Naive thymus-derived CD4-positive, alpha-beta T cell (primary cell): Measurements from ENCODE around the gene TDP2. TPM values are rescaled to one million over a fixed set of nuclear protein-coding genes. Genes with fewer than 3 reads are reported as not detected.
A peak's percentile ranks its signal among the peaks of the same experiment; 100 is the strongest.
"Not testable (repeated sequence)": the region's sequence is repeated elsewhere in the genome, so short reads cannot be mapped to it uniquely, and the experiment has no call there.

ENCODE experiments used
- ATAC-seq: fragments of 150-1000 bp; cut with Tn5 transposase; 2 replicates; pipeline ENCODE4 v1.10.0; 2021; ENCODE audit warnings: mild to moderate bottlenecking, moderate library complexity
- CTCF ChIA-PET: fragments of 350-600 bp; sonication (Branson Sonifier 250); formaldehyde crosslinking; loops from one replicate; lab custom pipeline; 2021; ENCODE audit warnings: antibody characterized with exemption; lab: Charles Lee
- POLR2A ChIA-PET: fragments of 350-600 bp; sonication (Branson Sonifier 250); formaldehyde crosslinking; loops from one replicate; lab custom pipeline; 2021; ENCODE audit warnings: antibody characterized with exemption, inconsistent platforms; lab: Charles Lee
- DNase-seq, 9 donors: peaks; one replicate each; pipeline versions ENCODE4 v3.0.0 to v3.0.0-alpha.2; 2020 to 2022; ENCODE audit warnings: mixed read lengths in 1 of 9
- H3K27ac ChIP-seq: one replicate; pipeline ENCODE4 v1.7.0; 2013; ENCODE audit warnings: mild to moderate bottlenecking, low read depth, low read length, moderate library complexity
- H3K27me3 ChIP-seq, 2 donors: one replicate each; pipeline ENCODE4 v1.7.0; 2013; ENCODE audit warnings: low read length in 2 of 2, mild to moderate bottlenecking in 2 of 2, moderate library complexity in 2 of 2; ENCODE audit not compliant: control insufficient read depth in 2 of 2, insufficient read depth in 2 of 2
- H3K36me3 ChIP-seq, 3 experiments: 1 replicate in 2 of 3; 2 replicates in 1 of 3; pipeline ENCODE4 v1.7.0; 2013; ENCODE audit warnings: low read length in 3 of 3, mild to moderate bottlenecking in 3 of 3, moderate library complexity in 1 of 3; ENCODE audit not compliant: insufficient read depth in 3 of 3, control insufficient read depth in 2 of 3
- H3K4me1 ChIP-seq, 2 donors: one replicate each; pipeline ENCODE4 v1.7.0; 2013; ENCODE audit warnings: low read length in 2 of 2, mild to moderate bottlenecking in 2 of 2, moderate library complexity in 1 of 2; ENCODE audit not compliant: control insufficient read depth in 2 of 2, insufficient read depth in 2 of 2
- H3K4me3 ChIP-seq: 2 replicates; pipeline ENCODE4 v1.7.0; 2013; ENCODE audit warnings: mild to moderate bottlenecking, low read length
- H3K9me3 ChIP-seq, 3 experiments: 1 replicate in 2 of 3; 2 replicates in 1 of 3; pipeline ENCODE4 v1.7.0; 2013; ENCODE audit warnings: low read length in 3 of 3; ENCODE audit not compliant: control insufficient read depth in 2 of 3
- H3K27ac Mint-ChIP-seq, 9 donors: one replicate each; pipeline ENCODE4 v1.8.0; 2020 to 2022; ENCODE audit warnings: mixed read lengths in 9 of 9, mild to moderate bottlenecking in 8 of 9, moderate library complexity in 5 of 9, inconsistent platforms in 2 of 9
- H3K27me3 Mint-ChIP-seq, 5 donors: one replicate each; pipeline ENCODE4 v1.8.0; 2021 to 2022; ENCODE audit warnings: mixed read lengths in 5 of 5, mild to moderate bottlenecking in 1 of 5
- H3K36me3 Mint-ChIP-seq, 5 donors: one replicate each; pipeline ENCODE4 v1.8.0; 2020 to 2022; ENCODE audit warnings: mixed read lengths in 5 of 5, mild to moderate bottlenecking in 3 of 5, inconsistent platforms in 1 of 5
- H3K4me1 Mint-ChIP-seq, 7 donors: one replicate each; pipeline ENCODE4 v1.8.0; 2020 to 2022; ENCODE audit warnings: mixed read lengths in 7 of 7, mild to moderate bottlenecking in 3 of 7, inconsistent platforms in 1 of 7
- H3K4me3 Mint-ChIP-seq, 10 donors: one replicate each; pipeline ENCODE4 v1.8.0; 2020 to 2022; ENCODE audit warnings: mild to moderate bottlenecking in 10 of 10, mixed read lengths in 10 of 10, moderate library complexity in 6 of 10, inconsistent platforms in 2 of 10
- H3K9me3 Mint-ChIP-seq, 11 donors: one replicate each; pipeline ENCODE4 v1.8.0; 2020 to 2022; ENCODE audit warnings: mixed read lengths in 11 of 11, mild to moderate bottlenecking in 4 of 11, inconsistent platforms in 1 of 11, moderate library complexity in 1 of 11
- intact Hi-C, 2 donors: fragments of 100-400 bp; cut with micrococcal nuclease; formaldehyde crosslinking; loops; one replicate each; pipeline ENCODE4 v1.15.1; 2023
- polyA plus RNA-seq, 2 donors: library from polyadenylated mRNA; unstranded; fragments of 300-500 nt; fragmentation: Illumina TruSeq; gene quantifications; one replicate each; pipeline ENCODE4 v1.2.3, GENCODE V29; 2021
- total RNA-seq, 6 experiments: library from RNA in 5 of 6; stranded (reverse) in 5 of 6; gene quantifications; 1 replicate in 5 of 6; 2 replicates in 1 of 6; pipeline ENCODE4 v1.2.3 and lab custom pipeline; 2021 to 2026

The TDP2 gene
- total and polyA plus RNA-seq, 7 experiments from 2014 or later, result 36.8 to 69.7 (median 48.2) TPM

DNA sequence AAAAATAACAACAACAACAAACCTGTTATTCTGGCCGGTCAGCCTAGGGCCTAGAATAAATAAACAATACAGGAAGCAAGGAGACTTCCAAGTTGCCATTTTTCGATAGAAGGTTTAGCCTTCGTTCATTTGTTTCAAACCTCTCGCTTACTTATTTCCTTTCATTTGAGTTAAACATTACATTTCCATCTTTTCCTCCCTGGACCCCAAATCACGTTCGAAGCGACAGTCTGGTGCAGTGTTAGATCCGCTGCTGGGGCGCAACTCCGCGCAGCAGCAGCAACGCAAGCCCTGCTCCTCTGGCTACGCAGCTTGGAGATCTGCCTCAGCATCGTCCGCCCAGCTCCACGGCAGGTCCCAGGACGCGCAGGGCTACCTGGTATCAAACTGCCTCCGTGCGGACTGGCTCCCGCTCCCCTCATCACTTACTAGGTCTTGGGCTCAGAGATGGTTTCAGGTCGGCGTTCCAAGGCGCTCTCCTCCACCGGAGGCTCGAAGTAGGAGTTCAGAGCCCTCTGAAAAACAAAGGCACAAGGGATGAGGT, 530 bp downstream of the TDP2 start:
- peak overlapping the region; percentile 93 to 100 (median 98) for H3K4me3 Mint-ChIP-seq
- DNase-seq, result no peak
- H3K27me3 Mint-ChIP-seq, result no peaks in the 10 kb centered on the region
- H3K4me1 ChIP-seq, result peaks cover 19 to 27% of the 10 kb centered on the region in 2 donors
- ChIA-PET CTCF (interaction anchor here (1.3 to 2.4 kb wide), 2 partner anchors 29 to 84 kb away, joined by 3 to 14 read pairs; no protein-coding TSS in a partner anchor), POLR2A (interaction anchor here (0.5 to 3.7 kb wide), 25 partner anchors 8 to 701 kb away, joined by 3 to 39 read pairs (median 4); partner anchors contain the start of genes ALDH5A1, C6orf62, GMNN and KIAA0319)
- peak overlapping the region; percentile 88 for H3K27ac ChIP-seq
- H3K9me3 ChIP-seq, result no peaks in the 10 kb centered on the region
- H3K36me3 ChIP-seq, result peaks cover 0 to 29% (median 0%) of the 10 kb centered on the region in 3 experiments
- peak; percentile 31 for ATAC-seq
- peaks cover 32 to 76% (median 74%) of the 10 kb centered on the region in 7 donors for H3K4me1 Mint-ChIP-seq
- H3K27me3 ChIP-seq, result no peaks in the 10 kb centered on the region
- H3K9me3 Mint-ChIP-seq, result peaks cover 0 to 16% (median 5%) of the 10 kb centered on the region in 11 donors
- H3K4me3 ChIP-seq, result peak overlapping the region; percentile 91
- intact Hi-C loops, result loop anchor here (1.0 to 5.0 kb wide), 8 partner anchors 11 to 1296 kb away; partner anchors contain the start of genes KIAA0319 (in 2 of the 2), ALDH5A1 (in 1 of the 2), GMNN (in 1 of the 2) and TRIM38 (in 1 of the 2)
- H3K27ac Mint-ChIP-seq, result peak overlapping the region; percentile 91 to 99 (median 98)
- H3K36me3 Mint-ChIP-seq, result peaks cover 0 to 39% (median 29%) of the 10 kb centered on the region in 5 donors

DNA sequence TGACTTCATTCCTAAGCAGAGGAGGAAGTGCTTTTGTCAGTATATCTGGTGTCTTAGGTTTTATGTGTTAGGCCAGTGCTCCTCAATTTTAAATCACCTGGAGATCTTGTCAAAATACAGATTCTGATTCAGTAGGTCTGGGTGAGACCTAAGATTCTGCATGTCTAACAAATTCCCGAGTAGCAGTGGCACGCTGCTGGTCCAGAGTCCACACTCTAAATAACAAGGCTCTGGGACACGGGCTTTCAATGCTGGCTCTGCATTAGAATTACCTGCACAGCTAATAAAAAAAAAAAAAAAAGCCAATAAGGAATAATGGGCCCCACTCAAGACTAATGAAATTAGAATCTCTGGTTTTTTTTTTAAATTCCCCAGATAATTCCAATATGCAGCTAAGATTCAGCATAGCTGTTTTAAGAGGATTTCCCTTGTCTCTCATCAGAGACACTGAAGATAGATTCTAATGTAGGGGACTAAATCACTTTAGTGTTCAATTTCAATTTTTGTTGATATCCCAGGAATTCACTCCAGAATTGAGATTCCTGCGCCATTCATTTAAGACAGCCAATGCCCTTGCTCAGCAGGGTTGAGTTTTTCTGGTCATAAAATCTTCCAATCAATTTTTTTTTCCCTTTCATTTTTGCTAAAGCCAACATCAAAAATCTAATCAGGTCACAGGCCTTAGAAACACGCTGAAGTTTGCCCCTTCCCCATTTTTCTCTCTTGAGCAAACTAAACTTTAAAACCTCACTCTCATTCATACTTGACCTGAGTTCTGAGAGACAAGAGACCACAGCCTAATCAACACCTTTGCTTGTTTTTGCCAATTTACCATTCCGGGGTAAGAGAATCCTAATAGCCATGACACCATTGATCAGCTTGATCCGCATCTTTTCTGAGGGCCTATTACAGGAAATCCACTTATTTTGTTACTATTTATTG, 2.4 kb downstream of the TDP2 start:
- peak overlapping the region; percentile 18 to 100 (median 97) for H3K4me3 Mint-ChIP-seq
- Histone ChIP-seq H3K27ac (no peak overlapping the region), H3K36me3 (peaks cover 0 to 31% (median 0%) of the 10 kb centered on the region in 3 experiments), H3K9me3 (no peaks in the 10 kb centered on the region), H3K27me3 (no peaks in the 10 kb centered on the region), H3K4me3 (no peak overlapping the region), H3K4me1 (peaks cover 19 to 27% of the 10 kb centered on the region in 2 donors)
- intact Hi-C loops, result no loop called here
- peaks cover 0 to 37% (median 17%) of the 10 kb centered on the region in 5 donors for H3K36me3 Mint-ChIP-seq
- peak overlapping the region in 4 of 9 donors; percentile 0 to 96 (median 26) for H3K27ac Mint-ChIP-seq
- ChIA-PET CTCF (interaction anchor here (0.6 kb wide), 1 partner anchor 103 kb away, joined by 3 read pairs; no protein-coding TSS in a partner anchor), POLR2A (interaction anchor here (1.0 to 3.2 kb wide), 4 partner anchors 9 to 54 kb away, joined by 3 to 38 read pairs (median 10); partner anchors contain the start of gene C6orf62)
- peaks cover 31 to 90% (median 87%) of the 10 kb centered on the region in 7 donors for H3K4me1 Mint-ChIP-seq
- DNase-seq (no peak), ATAC-seq (no peak)
- peaks cover 0 to 4% (median 0%) of the 10 kb centered on the region in 11 donors for H3K9me3 Mint-ChIP-seq
- H3K27me3 Mint-ChIP-seq, result no peaks in the 10 kb centered on the region

- no peak overlapping the region for H3K4me3 ChIP-seq
- H3K9me3 ChIP-seq, result no peaks in the 10 kb centered on the region
- ChIA-PET POLR2A (no interaction called here), CTCF (no interaction called here)
- no peak for DNase-seq
- Mint-ChIP-seq H3K4me1 (peaks cover 28 to 91% (median 85%) of the 10 kb centered on the region in 7 donors), H3K36me3 (peaks cover 0 to 38% (median 17%) of the 10 kb centered on the region in 5 donors), H3K27me3 (no peaks in the 10 kb centered on the region), H3K4me3 (peak overlapping the region in 2 of 10 donors; percentile 15 to 56), H3K9me3 (peaks cover 0 to 4% (median 0%) of the 10 kb centered on the region in 11 donors), H3K27ac (peak overlapping the region in 1 of 9 donors; percentile 31)
- no peak overlapping the region for H3K27ac ChIP-seq
- intact Hi-C loops, result no loop called here
- peaks cover 19 to 27% of the 10 kb centered on the region in 2 donors for H3K4me1 ChIP-seq
- H3K36me3 ChIP-seq, result peaks cover 0 to 31% (median 0%) of the 10 kb centered on the region in 3 experiments
- H3K27me3 ChIP-seq, result no peaks in the 10 kb centered on the region
- no peak for ATAC-seq
These were observed 3.5 kb downstream of the TDP2 start for GRCh38 chr6:24663189-24663588.

- Mint-ChIP-seq H3K36me3 (peaks cover 0 to 46% (median 21%) of the 10 kb centered on the region in 5 donors), H3K27me3 (no peaks in the 10 kb centered on the region), H3K27ac (peak overlapping the region in 1 of 9 donors; percentile 22), H3K4me1 (peaks cover 29 to 94% (median 83%) of the 10 kb centered on the region in 7 donors), H3K4me3 (no peak overlapping the region), H3K9me3 (peaks cover 0 to 4% (median 0%) of the 10 kb centered on the region in 11 donors)
- intact Hi-C loops, result no loop called here
- Histone ChIP-seq H3K36me3 (peaks cover 0 to 31% (median 0%) of the 10 kb centered on the region in 3 experiments), H3K27me3 (no peaks in the 10 kb centered on the region), H3K27ac (no peak overlapping the region), H3K4me1 (peaks cover 19 to 22% of the 10 kb centered on the region in 2 donors), H3K4me3 (no peak overlapping the region), H3K9me3 (no peaks in the 10 kb centered on the region)
- ChIA-PET POLR2A (no interaction called here), CTCF (no interaction called here)
- no peak for ATAC-seq
- DNase-seq, result no peak
These were observed 4.5 kb downstream of the TDP2 start for GRCh38 chr6:24662236-24662635.

DNA sequence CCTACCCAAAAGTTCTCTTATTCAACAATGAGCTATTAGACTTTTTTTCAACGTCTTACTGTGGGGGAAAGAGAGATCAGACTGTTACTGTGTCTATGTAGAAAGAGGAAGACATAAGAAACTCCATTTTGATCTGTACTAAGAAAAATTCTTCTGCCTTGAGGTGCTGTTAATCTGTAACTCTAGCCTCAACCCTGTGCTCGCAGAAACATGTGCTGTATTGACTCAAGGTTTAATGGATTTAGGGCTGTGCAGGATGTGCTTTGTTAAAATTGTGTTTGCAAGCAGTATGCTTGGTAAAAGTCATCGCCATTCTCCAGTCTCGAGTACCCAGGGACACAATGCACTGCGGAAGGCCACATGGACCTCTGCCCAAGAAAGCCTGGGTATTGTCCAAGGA, 4.9 kb downstream of the TDP2 start:
- Mint-ChIP-seq H3K36me3 (peaks cover 0 to 50% (median 21%) of the 10 kb centered on the region in 5 donors), H3K4me1 (peaks cover 29 to 94% (median 80%) of the 10 kb centered on the region in 7 donors), H3K27ac (peak overlapping the region in 1 of 9 donors; percentile 12)
- H3K9me3 Mint-ChIP-seq, POLR2A ChIA-PET, ATAC-seq, H3K4me3 Mint-ChIP-seq, H3K4me3 ChIP-seq, intact Hi-C loops, H3K9me3 ChIP-seq, DNase-seq, H3K27me3 Mint-ChIP-seq, H3K27me3 ChIP-seq, H3K27ac ChIP-seq: not testable (repeated sequence)
- Histone ChIP-seq H3K36me3 (peaks cover 0 to 31% (median 3%) of the 10 kb centered on the region in 3 experiments), H3K4me1 (peaks cover 19 to 22% of the 10 kb centered on the region in 2 donors)
- CTCF ChIA-PET, result interaction anchor here (0.7 kb wide), 1 partner anchor 15 kb away, joined by 4 read pairs; no protein-coding TSS in a partner anchor

DNA sequence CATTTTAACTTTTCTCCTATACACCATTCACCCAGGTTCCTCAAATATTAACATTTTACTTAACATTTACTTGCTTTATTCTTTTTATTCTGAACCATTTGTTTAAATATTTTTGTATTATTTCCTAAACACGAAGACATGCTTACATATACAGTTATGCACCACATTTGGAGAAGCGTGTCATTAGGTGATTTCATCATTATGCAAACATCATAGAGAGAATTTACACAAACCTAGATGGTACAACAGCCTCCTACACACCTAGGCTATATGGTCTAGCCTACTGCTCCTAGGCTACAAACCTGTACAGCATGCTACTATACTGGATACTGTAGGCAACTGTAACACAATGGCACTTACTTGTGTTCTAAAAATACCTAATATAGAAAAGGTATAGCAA, 6.6 kb downstream of the TDP2 start:
- intact Hi-C loops, result no loop called here

More for the DNA sequence above, 6.6 kb downstream of the TDP2 start:
- CTCF ChIA-PET, result no interaction called here
- Histone ChIP-seq H3K4me1 (peaks cover 10 to 20% of the 10 kb centered on the region in 2 donors), H3K36me3 (peaks cover 0 to 34% (median 3%) of the 10 kb centered on the region in 3 experiments), H3K27ac (no peak overlapping the region), H3K4me3 (no peak overlapping the region), H3K9me3 (no peaks in the 10 kb centered on the region), H3K27me3 (no peaks in the 10 kb centered on the region)
- POLR2A ChIA-PET, result no interaction called here
- ATAC-seq (no peak), DNase-seq (no peak)
- no peak overlapping the region for H3K4me3 Mint-ChIP-seq
- no peaks in the 10 kb centered on the region for H3K27me3 Mint-ChIP-seq
- H3K4me1 Mint-ChIP-seq, result peaks cover 30 to 93% (median 85%) of the 10 kb centered on the region in 7 donors
- H3K9me3 Mint-ChIP-seq, result no peaks in the 10 kb centered on the region
- H3K36me3 Mint-ChIP-seq, result peaks cover 0 to 61% (median 21%) of the 10 kb centered on the region in 5 donors
- H3K27ac Mint-ChIP-seq, result no peak overlapping the region
